ENCODE measurements around the gene KIRREL1.
A peak's percentile ranks its signal among the peaks of the same experiment; 100 is the strongest.

The KIRREL1 gene

DNA sequence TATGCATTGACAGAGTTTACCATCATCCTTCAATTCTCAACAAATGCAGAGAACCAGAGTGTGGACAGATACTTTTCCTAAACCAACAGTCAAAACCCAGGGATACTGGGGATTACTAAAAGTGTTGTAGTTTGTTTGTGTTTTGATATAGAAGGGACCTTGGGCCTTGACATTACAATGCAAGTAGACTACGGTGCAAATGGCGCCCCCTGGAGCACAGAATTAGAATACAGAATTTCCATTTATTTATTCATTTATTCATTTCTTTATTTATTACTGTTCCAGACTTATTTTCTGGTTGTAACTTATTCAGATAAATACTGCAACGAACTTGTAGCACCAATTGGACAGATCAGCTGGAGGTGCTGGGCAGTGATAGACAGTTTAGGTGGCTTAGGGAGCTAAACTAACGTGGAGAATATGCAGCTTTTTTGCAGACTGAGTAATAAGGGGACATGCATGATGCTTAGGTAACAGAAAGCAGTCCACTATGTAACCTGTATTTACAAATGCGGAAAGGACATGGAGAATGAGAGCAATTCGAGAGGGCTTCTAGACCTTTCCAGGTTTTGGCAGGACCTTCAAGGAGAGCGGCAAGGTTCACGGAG is 42.6 kb downstream of the KIRREL1 start:
- no peak for DNase-seq (ENCODE audit: low read depth)

DNA sequence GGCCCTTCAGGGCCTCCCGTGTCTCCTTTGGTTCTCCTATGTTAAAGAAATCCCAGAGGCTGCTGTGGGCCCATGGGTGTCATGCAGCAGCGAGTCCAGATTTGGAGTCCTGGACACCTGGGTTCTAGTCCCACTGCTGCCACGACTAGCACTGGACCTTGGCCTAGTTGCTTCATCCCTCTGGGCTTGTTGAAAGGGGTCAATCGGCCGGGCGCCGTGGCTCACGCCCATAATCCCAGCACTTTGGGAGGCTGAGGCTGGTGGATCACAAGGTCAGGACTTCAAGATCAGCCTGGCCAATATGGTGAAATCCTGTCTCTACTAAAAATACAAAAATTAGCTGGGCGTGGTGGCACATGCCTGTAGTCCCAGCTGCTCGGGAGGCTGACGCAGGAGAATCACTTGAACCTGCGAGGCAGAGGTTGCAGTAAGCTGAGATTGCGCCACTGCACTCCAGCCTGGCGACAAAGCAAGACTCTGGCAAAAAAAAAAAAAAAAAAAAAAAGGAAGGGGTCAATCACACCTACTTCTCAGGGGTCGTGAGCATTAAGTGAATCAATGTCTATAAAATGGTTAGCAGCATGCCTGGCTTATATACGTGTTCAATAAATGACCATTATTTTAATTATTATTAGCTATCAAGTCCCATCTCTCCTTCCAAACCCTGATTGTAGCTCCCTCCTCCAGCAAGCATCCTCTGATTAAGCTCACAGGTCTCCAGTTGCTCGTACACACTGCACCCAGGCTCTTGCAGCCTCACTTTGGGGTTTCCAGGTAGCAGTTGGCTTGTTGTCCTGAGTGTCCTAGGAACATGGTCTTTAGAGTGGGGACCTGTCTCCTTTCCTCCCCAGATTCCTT is 43.8 kb downstream of the KIRREL1 start:
- DNase-seq (ENCODE audit: low read depth) = no peak

DNA sequence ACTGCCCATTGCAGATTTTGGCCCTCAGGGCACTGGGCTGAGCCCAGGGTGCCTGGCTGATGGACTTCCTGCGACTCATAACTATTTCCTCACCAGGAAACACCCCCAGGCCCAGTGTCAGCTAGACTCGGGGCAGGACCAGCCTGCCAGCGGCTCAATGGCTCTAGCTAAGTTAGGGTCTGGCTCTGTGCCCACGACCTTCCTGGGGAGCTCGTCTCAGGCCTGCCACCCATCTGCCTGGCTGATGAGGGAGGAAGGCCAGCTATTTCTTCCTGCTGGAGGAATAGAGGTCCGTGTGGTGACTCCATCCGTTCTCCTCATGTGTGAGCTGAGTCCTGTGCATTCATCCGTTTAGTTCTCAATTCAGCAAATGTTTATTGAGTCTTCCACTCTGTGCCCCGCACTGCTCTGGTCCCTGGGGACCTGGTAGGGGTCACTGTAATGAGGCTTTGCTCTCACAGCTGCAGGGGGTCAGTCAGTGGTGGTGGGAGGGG is 44.5 kb downstream of the KIRREL1 start:
- peak; percentile 75 for DNase-seq (ENCODE audit: low read depth)

DNA sequence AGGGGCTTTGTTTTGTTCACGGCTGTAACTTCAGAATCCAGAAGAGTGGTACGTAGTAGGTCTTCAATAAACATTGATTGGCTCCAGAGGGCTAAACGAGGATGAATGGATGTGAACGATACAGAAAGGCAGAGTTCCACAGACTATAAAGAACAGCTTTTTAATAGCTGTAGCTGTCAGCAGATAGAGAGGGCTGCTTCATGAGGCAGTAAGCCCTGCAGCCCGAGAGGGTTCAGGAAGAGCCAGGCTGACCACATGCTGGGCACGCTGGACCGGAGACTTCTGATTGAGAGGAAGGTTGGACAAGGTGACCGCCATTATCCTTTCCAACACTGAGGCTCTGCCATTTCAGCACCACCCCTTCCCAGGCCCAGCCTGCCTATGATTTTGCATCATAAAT is 45.3 kb downstream of the KIRREL1 start:
- DNase-seq (ENCODE audit: low read depth) = no peak

DNA sequence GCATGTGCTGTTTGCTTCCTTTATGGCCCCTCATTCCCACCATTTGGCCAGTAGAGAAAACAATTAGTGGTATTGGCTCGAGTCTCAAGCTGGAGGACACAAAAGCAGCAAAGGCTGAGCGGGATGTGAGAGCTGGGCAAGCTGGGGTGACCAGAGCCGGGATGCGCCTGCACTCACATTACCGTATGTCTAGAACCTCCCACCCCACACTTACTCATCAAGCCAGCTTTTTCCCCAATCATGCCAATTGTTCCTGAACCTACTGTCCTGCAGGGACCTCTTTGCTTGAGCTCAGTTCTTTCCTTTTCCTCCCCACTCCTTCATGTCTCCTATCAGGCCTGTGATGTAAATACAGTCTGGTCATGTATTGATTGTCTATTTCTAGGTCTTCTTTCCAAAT is 45.9 kb downstream of the KIRREL1 start:
- no peak for DNase-seq (ENCODE audit: low read depth)

DNA sequence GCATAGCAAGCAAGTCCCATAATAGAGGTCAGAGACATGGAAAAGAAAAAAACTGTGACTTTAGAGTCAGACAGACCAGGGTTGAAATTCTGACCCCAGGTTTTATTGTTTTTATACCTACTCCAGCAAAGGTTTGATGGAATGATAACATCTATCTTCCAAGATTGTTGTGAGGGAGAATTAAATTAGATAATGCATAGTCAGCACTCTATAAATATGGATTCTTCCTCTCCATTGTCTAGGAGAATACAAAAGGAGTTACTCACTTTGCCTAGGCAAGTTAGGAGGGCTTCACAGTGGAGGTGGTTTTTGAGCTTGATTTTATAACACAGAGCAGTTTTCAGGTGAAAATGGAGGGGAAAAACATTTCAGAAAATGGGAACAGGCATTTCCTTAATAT is 46.9 kb downstream of the KIRREL1 start:
- DNase-seq (ENCODE audit: low read depth) = no peak

DNA sequence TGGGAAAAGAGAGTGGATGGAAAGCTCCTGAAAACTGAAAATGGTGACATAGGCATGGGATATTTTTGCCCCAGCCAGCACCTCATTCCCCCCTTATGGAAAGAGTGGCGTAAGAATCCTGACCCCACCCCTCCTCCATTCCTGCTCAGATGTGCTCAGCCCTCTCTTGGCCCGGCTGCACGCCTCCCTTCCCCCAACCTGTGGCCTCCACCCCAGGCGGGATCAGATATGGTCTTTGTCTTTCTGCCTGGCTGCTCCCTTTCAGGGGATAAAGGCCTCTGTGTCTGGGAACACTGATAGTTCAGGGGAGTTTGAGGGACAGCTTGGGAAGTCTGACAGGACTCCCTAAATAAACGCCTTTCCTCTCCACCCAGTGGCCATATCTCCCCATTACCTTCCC is 49.8 kb downstream of the KIRREL1 start:
- no peak for DNase-seq (ENCODE audit: low read depth)

DNA sequence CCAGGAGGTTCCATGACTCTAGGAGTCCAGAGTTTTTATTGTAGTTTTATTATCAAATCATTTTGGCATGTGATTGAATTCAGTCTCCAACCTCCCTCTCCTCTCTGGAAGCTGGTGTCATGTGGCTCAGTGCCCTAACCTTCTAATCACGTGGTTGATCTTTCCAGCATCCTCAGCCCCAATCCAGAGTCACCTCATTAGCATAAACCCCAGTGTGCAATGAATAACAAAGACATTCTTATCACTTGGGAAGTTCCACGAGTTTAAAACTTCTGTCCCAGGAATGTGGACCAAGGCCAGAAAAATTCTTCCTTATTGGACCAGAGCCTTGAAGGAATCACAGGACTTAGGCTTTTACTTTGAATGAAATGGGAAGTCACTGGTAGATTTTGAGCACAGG is 52.2 kb downstream of the KIRREL1 start:
- DNase-seq (ENCODE audit: low read depth) = peak; percentile 23

DNA sequence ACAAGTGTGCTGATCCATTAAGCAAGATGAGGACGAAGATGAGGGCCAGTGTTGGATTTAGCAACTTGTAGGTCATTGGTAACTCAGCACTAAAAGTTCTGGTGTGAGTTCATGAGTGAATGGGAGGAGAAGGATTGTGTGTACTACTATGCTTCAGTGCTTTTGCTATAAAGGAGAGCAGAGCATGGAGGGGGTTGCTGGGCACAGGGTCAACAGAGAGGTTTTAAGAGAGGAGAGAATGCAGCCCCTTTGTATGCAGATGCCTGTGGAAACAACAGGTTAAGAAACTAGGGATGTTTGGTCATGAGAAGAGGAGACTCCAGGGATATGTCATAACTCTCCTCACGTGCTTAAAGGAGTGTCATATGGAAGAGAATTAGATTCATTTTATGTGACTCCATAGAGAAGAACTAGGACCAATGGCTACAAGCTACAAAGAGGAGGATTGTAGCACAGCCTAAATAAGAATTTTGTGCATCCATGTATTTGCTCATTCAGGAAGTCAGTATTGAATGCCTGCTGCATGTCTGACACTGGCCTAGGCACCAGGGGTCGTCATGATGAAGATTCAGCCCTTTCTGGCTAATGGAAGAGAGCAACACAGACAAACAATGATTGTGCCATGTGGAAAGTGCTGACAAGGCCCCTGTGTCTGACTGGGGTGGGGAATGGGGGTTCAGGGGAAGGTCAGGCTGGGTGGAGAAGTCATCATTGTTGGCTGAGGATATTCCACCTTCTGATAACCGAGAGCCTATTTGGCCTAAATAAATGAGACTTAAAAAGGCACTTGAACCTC is 53.5 kb downstream of the KIRREL1 start:
- no peak for DNase-seq (ENCODE audit: low read depth)

DNA sequence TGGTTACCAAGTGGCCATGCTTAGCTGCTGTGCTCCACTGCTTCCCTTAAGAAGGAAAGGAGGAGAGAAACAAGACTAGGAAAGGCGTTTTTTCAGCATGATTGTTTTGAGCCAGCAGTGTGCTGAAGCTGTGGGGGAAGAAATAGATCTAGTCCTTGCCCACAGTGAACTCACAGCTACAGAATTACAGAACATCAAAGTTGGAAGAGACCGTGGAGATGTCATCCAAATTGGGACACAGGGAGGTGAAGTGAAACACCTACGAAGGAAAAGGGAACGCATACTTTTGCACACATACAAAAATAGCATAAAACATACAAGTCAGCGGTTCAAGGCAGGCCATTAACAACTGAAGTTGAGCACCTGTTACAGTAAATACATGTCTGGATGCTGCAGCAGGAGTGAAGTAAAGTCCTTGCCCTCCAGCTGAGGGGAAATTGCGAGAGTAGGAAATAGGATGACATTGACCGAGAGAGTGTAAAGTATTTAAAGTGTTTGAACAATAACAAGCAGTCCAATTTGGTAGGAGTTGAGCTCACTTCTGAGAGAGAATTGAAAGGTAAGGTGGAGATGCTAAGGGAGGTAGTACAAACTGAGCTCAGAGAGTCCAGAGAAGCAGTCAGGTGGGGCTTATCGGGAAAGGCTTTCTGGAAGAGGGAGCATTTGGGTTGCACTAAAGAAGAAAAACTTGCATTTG is 55.1 kb downstream of the KIRREL1 start:
- DNase-seq (ENCODE audit: low read depth) = no peak

DNA sequence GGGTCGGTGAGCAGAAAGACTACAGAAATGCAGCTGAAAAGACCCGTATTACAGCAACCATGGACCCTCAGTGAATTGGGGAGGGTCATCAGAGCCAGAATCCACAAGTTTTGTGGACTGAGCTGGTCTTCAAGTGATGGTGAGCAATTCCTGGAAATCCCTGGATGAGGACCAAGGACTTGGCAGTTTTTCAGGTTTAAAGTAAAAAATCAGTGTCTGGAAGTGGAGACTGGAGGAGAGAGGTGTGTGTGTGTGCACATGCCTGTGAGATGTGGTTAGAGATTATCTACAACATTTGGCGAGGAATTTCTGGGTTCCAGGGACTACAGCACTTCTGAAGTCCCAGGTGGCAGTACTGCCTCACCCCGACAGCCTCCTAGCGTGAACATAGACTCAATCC is 56.4 kb downstream of the KIRREL1 start:
- no peak for DNase-seq (ENCODE audit: low read depth)

DNA sequence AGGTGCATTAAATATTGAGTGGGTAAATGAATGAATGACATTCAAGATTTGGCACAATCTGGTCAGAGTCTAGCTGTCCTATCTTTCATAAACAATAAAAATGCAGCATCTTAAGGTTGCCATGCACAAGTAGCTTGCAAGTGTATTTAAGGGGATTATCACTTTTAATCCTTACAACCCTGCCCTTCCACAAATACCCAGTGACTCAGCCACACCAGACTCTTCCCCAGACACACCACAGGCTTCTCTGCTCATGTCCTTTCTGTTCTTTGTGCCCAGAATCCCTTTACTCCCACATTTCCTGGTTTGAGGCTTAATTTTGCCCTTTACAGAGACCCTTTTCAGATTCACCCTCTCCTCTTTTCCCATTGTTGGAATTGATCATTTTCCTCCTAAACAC is 59.8 kb downstream of the KIRREL1 start:
- no peak for DNase-seq (ENCODE audit: low read depth)

DNA sequence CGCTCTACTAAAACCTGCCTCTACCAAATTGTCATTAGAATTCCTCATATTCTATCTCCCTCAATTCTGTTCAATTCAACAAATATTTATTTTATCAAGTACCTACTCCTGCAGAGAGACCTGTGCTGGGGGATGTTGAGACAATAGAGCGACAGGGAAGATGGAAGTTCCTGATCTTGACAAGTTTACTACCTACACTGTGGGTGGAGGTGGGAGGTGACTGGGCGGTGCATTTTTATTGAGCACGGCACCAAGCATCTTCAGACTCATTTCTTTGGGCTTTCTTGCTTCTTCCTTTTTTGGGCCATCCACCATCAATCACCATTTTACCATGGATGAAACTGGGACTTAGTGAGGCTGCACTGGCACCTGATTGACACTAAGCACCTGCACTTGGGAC is 61.3 kb downstream of the KIRREL1 start:
- no peak for DNase-seq (ENCODE audit: low read depth)

DNA sequence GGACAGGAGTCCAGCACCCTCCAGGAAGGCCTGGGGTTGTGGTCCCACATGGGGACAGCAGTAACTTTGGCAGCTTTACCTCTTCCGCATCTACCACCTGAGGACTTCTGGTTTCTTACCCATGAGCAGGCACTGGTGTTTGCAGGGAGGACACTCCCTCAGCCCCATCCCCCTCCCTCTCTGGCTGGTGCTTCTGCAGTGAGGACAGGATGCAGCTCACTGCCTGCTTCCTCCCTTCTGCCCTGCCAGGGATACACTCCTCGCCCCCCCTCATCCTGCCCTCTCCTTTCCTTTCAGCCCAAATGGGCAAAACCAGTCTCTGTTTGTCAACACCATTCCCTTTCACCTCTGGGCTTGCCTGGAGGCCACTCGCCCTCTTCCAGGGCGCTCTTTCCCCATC is 62.4 kb downstream of the KIRREL1 start:
- DNase-seq (ENCODE audit: low read depth) = no peak

DNA sequence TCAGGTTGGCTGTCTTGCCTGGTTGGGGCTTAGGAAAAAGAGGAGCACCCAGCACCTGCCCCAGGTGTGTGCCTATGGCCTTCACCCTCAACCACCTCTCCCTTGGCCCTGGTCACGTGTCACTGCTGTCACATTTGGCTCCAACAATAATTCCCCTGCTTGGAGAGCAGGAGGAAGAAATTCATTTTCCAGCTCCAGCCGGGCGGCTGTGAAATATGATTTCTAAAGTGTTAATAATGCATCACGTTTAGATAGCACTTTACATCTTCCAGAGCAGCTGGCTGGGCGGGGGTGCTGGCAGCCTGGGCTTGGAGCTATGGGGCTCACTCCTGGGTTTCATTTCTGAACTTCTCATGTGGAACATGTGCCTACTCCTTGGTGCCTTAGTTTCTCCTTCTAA is 63.1 kb downstream of the KIRREL1 start:
- no peak for DNase-seq (ENCODE audit: low read depth)

DNA sequence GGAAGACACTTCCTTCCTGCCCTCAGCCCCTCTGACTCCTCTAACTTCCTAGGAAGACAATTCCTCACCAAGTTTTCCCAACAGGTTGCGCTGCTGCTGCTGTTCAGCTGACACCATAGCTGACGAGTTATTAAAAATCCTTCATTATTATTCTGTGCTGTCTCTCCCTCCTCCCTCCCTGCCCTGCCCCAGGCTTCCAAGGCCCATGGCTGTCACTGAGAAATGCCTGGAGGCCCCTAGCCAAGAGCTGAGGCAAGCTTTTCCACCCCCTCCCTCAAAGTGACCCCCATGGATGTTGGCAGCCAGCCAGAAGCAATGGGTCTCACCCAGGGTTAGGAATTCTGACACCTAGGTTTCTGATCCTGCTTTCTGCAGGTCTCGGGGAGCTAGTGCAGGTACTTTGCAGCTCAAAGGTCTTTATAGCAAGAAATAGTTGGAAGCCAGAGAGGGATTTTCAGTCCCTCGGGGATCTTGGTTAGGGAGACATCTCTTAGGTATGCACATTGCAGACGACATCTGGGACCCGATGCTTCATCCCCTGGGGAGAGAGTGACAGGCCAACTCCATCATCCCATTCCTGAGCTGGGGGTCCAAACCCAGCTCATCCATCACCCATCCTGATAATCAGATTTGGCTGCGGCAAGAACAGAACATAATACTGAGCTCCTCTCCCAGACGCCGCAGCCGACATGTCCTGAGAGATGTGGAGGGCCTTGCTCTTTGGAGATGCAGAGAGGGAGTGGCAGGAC is 65.0 kb downstream of the KIRREL1 start:
- no peak for DNase-seq (ENCODE audit: low read depth)

DNA sequence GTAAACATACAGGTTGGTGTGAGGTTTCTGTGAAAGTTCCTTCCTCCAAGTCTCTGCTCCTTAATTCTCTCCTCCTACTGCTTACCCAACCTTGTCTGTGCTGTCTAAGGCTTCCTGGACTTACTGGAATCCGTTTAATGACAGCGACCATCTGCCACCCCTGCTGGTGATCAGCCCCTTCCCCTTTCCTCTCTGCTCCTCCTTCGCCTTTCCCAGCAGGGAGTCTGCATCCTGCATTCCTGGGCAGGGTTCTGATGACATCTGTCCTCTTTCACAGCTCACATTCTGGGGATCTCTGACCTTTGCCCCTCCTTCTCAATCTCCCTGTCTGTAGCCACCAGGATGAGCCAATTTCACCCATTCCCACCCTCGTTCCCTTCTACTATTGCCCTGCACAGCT is 66.5 kb downstream of the KIRREL1 start:
- no peak for DNase-seq (ENCODE audit: low read depth)

DNA sequence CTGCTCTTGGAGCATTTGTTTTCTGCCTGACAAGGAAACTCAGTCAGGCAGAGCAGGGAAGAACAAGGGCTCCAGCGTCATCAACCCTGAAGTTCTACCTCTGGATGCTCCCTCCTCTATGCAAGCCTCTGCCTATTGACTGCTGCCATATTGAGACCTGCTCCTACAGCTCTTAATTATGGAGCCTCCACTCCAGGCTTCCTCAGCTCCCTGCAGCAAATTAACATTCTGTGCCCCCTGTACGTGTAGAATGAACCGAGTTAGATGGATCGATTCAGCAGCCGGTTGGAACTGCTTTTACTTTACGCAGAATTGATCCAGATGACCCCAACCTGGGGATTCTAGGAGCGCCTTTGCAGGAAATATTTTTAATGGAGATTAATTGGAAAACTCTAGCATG is 68.7 kb downstream of the KIRREL1 start:
- no peak for DNase-seq (ENCODE audit: low read depth)

DNA sequence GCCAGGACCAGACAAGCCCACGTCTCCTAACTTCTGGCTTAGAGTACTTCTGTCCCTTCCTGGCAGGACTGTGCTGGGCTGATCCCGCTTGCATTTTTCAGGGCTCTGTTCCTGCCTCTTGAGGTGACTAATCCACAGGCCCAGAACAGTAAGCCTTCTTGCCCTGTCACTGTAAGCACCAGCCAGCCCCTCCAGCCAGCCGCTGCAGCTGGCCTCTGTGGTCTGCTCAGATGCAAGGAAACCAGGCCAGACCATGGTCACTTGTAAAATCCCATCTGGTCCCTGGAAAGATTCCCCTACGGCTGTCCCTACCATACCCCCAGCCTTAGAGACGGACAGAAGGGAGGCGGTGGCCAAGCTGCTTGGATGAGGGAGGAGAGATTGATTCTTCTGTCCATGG is 74.2 kb downstream of the KIRREL1 start:
- DNase-seq (ENCODE audit: low read depth) = no peak

DNA sequence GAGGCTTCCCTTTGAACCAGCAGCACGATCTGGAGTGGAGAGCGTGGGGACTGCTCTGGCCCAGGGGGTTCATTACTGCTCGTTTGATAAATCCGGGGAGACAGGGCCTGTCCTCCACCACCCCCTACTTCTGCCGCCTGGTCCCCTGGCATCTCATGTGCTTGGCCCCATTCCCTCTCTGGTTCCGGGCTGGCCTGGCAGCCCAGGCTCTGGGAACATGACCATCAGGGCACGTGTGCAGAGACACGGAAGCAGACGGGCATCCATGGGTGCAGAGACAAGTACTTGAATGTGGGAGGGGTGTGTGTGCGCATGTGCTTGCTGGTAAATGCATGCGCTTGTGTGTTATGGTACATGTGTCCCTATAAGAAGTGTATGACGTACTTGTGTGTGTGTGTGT is 75.5 kb downstream of the KIRREL1 start:
- no peak for DNase-seq (ENCODE audit: low read depth)

DNA sequence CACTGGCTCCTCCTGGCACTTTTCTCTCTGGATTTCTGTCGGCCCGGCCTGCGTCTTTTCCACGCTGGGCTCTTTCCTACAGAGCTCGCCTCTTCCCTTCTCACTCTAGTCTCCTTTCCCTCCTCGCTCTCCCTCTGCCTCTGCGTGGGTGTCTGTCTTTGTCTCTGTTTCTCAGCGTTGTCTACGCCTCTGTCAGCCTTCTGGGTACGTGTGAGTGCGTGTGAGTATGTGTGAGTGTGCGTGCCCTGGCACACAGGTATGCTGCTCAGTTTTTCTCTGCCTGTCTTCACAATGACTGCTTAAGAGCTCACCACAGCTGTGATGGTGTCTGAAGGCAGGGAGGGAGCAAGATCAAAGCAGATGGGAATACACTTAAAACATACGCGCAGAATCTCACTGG is 77.7 kb downstream of the KIRREL1 start:
- no peak for DNase-seq (ENCODE audit: low read depth)

DNA sequence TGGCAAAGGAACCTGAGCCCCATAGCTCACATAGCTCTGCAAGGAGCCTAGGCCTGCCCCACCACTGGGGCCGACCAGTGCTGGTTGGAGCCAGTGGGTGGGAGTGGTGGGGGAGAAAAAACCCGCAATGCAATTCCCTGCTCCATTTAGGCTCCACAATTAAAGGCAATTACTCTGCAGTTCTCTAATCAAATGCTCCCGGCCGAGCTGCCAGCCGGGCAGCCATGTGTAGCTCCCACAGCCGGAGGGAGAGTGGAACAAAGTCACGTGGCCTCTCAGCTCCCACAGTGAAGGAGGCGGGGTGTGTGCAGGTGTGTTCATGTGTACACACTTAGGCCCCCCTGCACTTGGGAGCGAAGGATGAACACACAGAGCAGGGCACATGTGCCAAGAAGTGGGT is 81.6 kb downstream of the KIRREL1 start:
- DNase-seq (ENCODE audit: low read depth) = no peak
